22Rv1 (cell line): ENCODE results near the gene RPL37A.

Experiments used
- H3K27ac ChIP-seq: fragments of 450-650 bp; 2 replicates; pipeline ENCODE4 v1.5.1; 2017
- CTCF ChIP-seq: fragments of 450-650 bp; IDR thresholded peaks from 2 replicates; pipeline ENCODE4 v1.5.1; 2017; ENCODE audit warnings: mild to moderate bottlenecking
- ZFX ChIP-seq: fragments of 450-650 bp; IDR thresholded peaks from 2 replicates; pipeline ENCODE4 v1.6.1; 2017; ENCODE audit warnings: antibody characterized with exemption, borderline replicate concordance

RPL37A gene

DNA sequence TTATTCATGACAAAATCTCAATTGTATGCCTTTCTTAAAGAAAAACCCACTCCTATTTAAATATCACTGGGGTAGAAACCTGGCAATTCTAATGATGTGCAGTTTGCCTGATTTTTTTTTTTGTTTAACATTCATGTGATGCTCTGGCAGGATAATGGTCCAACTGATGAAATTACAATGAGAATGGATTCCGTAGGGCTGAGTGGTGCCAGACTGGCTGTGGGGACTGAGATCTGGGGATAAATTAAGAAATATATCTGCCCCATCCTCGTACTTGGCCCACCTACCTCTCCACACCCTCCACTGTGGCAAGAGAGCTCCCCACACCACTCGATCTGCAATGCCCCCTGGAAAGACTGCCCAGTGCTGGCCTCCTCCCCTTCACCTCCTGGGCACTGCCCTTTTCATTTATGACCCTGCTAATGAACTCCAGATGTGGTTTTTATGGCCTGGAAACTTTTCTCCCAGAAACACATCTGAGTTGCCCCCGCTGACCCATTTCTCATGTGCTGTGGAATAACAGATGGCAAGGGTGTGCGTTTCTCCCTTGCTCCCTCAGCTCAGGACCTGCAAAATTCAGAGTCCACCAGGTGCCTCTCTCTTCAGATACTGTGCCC, 33.0 kb upstream of the RPL37A start:
- TF ChIP-seq ZFX (no peak), CTCF (no peak)
- no peak overlapping the region for H3K27ac ChIP-seq

GRCh38 chr2:216467845-216468244, 30.8 kb upstream of the RPL37A start:
- no peak overlapping the region for H3K27ac ChIP-seq
- TF ChIP-seq CTCF (no peak), ZFX (no peak)

- no peak overlapping the region for H3K27ac ChIP-seq
- TF ChIP-seq ZFX, result no peak
- TF ChIP-seq CTCF, result no peak
Observed at GRCh38 chr2:216469661-216470060, 29.0 kb upstream of the RPL37A start.

GRCh38 chr2:216473187-216473586, 25.5 kb upstream of the RPL37A start:
- TF ChIP-seq ZFX, result no peak
- no peak for TF ChIP-seq CTCF
- H3K27ac ChIP-seq, result no peak overlapping the region

- no peak overlapping the region for H3K27ac ChIP-seq
- TF ChIP-seq CTCF (no peak), ZFX (no peak)
Observed at GRCh38 chr2:216474925-216475670, 23.5 kb upstream of the RPL37A start.

DNA sequence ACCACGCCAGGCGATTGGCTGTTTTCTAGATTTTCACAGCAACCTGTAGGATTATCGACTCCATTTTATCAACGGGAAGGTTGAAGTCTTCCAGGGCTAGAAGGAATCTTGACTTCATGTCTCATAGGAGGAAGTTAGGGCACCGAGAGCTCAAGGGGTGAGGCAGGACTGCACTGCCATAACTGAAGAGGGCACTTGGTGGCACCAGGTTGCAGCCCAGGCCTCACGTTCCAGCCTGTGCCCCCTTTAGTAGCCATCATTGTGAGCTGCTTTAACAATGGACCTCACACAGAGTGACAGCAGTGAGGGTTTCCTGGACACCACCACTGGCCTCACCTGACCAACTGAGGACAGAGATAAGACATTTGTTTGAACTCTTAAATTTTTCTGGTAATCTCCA, 22.9 kb upstream of the RPL37A start:
- no peak overlapping the region for H3K27ac ChIP-seq
- TF ChIP-seq CTCF, result no peak
- no peak for TF ChIP-seq ZFX

GRCh38 chr2:216477283-216478035, 21.2 kb upstream of the RPL37A start:
- H3K27ac ChIP-seq, result no peak overlapping the region
- TF ChIP-seq CTCF (no peak), ZFX (no peak)
